HG03521 (cell line): ENCODE measurements around the gene DEFB112.

Experiments used
- ATAC-seq: cut with Tn5 transposase; IDR thresholded peaks from one replicate; pipeline ENCODE4 v1.9.1; 2021; ENCODE audit warnings: mild to moderate bottlenecking, moderate library complexity; ENCODE audit not compliant: unreplicated experiment

The DEFB112 gene

GRCh38 chr6:50049829-50050228 is at the start of gene DEFB112:
TSS of gene DEFB112 (minus strand) at chr6:50049929. CDS start at chr6:50049869, 60 bp downstream.
- ATAC-seq = no peak

- ATAC-seq = no peak
These were observed 48.9 kb upstream of the DEFB112 start for GRCh38 chr6:50098641-50098993.

- no peak for ATAC-seq
These were observed 48.4 kb upstream of the DEFB112 start for GRCh38 chr6:50097966-50098640.

GRCh38 chr6:50096296-50096695 is 46.6 kb upstream of the DEFB112 start:
- ATAC-seq = no peak

GRCh38 chr6:50093938-50094272 is 44.2 kb upstream of the DEFB112 start:
- ATAC-seq = no peak

GRCh38 chr6:50093116-50093937 is 43.6 kb upstream of the DEFB112 start:
- no peak for ATAC-seq

- no peak for ATAC-seq
These were observed 41.9 kb upstream of the DEFB112 start for GRCh38 chr6:50091641-50092040.

GRCh38 chr6:50089911-50090310 is 40.2 kb upstream of the DEFB112 start:
- ATAC-seq = no peak

GRCh38 chr6:50087231-50087954 is 37.7 kb upstream of the DEFB112 start:
- no peak for ATAC-seq

- no peak for ATAC-seq
These were observed 27.7 kb upstream of the DEFB112 start for GRCh38 chr6:50077385-50077784.

- ATAC-seq = no peak
These were observed 26.7 kb upstream of the DEFB112 start for GRCh38 chr6:50076431-50076830.

- no peak for ATAC-seq
These were observed 22.2 kb upstream of the DEFB112 start for GRCh38 chr6:50071921-50072320.

- ATAC-seq = no peak
These were observed 20.4 kb upstream of the DEFB112 start for GRCh38 chr6:50070101-50070500.

GRCh38 chr6:50062051-50062450 is 12.3 kb upstream of the DEFB112 start:
- ATAC-seq = no peak

- no peak for ATAC-seq
These were observed 6.5 kb upstream of the DEFB112 start for GRCh38 chr6:50056242-50056641.

- ATAC-seq = no peak
These were observed 2.7 kb downstream of the DEFB112 start for GRCh38 chr6:50047026-50047425.

GRCh38 chr6:50030777-50031562 is 18.8 kb downstream of the DEFB112 start:
- ATAC-seq = no peak

GRCh38 chr6:50030350-50030749 is 19.4 kb downstream of the DEFB112 start:
- no peak for ATAC-seq

GRCh38 chr6:50025258-50025657 is 24.5 kb downstream of the DEFB112 start:
- no peak for ATAC-seq

- no peak for ATAC-seq
These were observed 27.8 kb downstream of the DEFB112 start, which contains the start of gene DEFB110 for GRCh38 chr6:50021894-50022293. TSS of gene DEFB110 (minus strand) at chr6:50021994. CDS start at chr6:50021935, 59 bp downstream.

GRCh38 chr6:50007819-50008218 is 41.9 kb downstream of the DEFB112 start:
- no peak for ATAC-seq
